ENCODE measurements around the gene YRDC.

YRDC gene

GRCh38 chr1:37764888-37765441, 43.0 kb downstream of the YRDC start, which contains the start of gene EPHA10:
TSS of gene EPHA10 (minus strand) at chr1:37765120. CDS start at chr1:37765066, 54 bp downstream.
- peak; percentile 86 for DNase-seq

GRCh38 chr1:37764414-37764825, 43.6 kb downstream of the YRDC start:
- DNase-seq: peak; percentile 8

- no peak for DNase-seq
These were observed 44.1 kb downstream of the YRDC start for GRCh38 chr1:37763791-37764413.

- DNase-seq: no peak
These were observed 45.5 kb downstream of the YRDC start for GRCh38 chr1:37762516-37762915.

- DNase-seq: no peak
These were observed 46.5 kb downstream of the YRDC start for GRCh38 chr1:37761416-37762095.

- DNase-seq: no peak
These were observed 48.6 kb downstream of the YRDC start for GRCh38 chr1:37759451-37759850.

- no peak for DNase-seq
These were observed 52.0 kb downstream of the YRDC start for GRCh38 chr1:37755951-37756560.

GRCh38 chr1:37755290-37755689, 52.7 kb downstream of the YRDC start:
- DNase-seq: no peak

GRCh38 chr1:37753473-37754321, 54.3 kb downstream of the YRDC start:
- DNase-seq: no peak
